GM12874 (cell line): Measurements from ENCODE around the gene TES.
A peak's percentile ranks its signal among the peaks of the same experiment; 100 is the strongest.

Experiments
- CTCF ChIP-seq: IDR thresholded peaks from 2 replicates; pipeline ENCODE4 v1.5.1; 2011; ENCODE audit warnings: low read depth, mild to moderate bottlenecking, control low read depth, low read length, moderate library complexity; ENCODE audit not compliant: insufficient read depth

TES gene

GRCh38 chr7:116177009-116177408 lies 33.3 kb upstream of the TES start:
- TF ChIP-seq CTCF = no peak

GRCh38 chr7:116180302-116180701 lies 30.0 kb upstream of the TES start:
- peak; percentile 58 for TF ChIP-seq CTCF

- no peak for TF ChIP-seq CTCF
These were observed 28.3 kb upstream of the TES start for GRCh38 chr7:116182023-116182422.

GRCh38 chr7:116185450-116185849 lies 24.9 kb upstream of the TES start:
- no peak for TF ChIP-seq CTCF

GRCh38 chr7:116185956-116186355 lies 24.4 kb upstream of the TES start:
- TF ChIP-seq CTCF = no peak

- TF ChIP-seq CTCF = no peak
These were observed 22.9 kb upstream of the TES start for GRCh38 chr7:116187400-116187799.

- no peak for TF ChIP-seq CTCF
These were observed 16.8 kb upstream of the TES start for GRCh38 chr7:116193329-116194087.
